Measurements from ENCODE around the gene CCDC60. TPM values are rescaled to one million over a fixed set of nuclear protein-coding genes. Genes with fewer than 3 reads are reported as not detected.

The CCDC60 gene
- total and polyA plus RNA-seq, 2 of the 13 experiments (the other 11 are each of a cell fraction or from before 2014, with no cell fraction given), result not detected

DNA sequence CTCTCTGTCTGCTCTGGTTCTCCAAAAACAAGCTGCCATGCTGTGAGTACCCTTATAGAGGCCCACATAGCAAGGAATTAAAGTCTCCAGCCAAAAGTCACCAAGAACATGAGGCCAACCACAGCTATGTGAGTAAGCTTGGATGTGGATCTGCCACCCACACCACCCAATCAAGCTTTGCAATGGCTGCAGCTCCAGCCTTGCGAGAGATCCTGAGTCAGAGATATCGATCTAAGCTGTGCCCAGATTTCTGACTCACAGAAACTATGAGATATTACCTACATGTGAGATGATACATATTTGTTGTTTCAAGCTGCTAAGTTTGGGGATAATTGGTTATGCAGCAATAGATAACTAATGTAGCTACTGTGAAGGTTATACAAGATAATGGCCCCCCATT, 243.6 kb downstream of the CCDC60 start (continued):
- TF ChIP-seq, protein P1, sequence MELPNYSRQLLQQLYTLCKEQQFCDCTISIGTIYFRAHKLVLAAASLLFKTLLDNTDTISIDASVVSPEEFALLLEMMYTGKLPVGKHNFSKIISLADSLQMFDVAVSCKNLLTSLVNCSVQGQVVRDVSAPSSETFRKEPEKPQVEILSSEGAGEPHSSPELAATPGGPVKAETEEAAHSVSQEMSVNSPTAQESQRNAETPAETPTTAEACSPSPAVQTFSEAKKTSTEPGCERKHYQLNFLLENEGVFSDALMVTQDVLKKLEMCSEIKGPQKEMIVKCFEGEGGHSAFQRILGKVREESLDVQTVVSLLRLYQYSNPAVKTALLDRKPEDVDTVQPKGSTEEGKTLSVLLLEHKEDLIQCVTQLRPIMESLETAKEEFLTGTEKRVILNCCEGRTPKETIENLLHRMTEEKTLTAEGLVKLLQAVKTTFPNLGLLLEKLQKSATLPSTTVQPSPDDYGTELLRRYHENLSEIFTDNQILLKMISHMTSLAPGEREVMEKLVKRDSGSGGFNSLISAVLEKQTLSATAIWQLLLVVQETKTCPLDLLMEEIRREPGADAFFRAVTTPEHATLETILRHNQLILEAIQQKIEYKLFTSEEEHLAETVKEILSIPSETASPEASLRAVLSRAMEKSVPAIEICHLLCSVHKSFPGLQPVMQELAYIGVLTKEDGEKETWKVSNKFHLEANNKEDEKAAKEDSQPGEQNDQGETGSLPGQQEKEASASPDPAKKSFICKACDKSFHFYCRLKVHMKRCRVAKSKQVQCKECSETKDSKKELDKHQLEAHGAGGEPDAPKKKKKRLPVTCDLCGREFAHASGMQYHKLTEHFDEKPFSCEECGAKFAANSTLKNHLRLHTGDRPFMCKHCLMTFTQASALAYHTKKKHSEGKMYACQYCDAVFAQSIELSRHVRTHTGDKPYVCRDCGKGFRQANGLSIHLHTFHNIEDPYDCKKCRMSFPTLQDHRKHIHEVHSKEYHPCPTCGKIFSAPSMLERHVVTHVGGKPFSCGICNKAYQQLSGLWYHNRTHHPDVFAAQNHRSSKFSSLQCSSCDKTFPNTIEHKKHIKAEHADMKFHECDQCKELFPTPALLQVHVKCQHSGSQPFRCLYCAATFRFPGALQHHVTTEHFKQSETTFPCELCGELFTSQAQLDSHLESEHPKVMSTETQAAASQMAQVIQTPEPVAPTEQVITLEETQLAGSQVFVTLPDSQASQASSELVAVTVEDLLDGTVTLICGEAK (IDR thresholded peaks at IDR 0.05), result no peak
- TF ChIP-seq, protein P1 (CRISPR knock-in tag; IDR thresholded peaks at IDR 0.05), result no peak
- no peak for TF ChIP-seq ZNF674 (CRISPR knock-in tag; IDR thresholded peaks at IDR 0.05; ENCODE audit: low read depth)
- TF ChIP-seq, protein P2, sequence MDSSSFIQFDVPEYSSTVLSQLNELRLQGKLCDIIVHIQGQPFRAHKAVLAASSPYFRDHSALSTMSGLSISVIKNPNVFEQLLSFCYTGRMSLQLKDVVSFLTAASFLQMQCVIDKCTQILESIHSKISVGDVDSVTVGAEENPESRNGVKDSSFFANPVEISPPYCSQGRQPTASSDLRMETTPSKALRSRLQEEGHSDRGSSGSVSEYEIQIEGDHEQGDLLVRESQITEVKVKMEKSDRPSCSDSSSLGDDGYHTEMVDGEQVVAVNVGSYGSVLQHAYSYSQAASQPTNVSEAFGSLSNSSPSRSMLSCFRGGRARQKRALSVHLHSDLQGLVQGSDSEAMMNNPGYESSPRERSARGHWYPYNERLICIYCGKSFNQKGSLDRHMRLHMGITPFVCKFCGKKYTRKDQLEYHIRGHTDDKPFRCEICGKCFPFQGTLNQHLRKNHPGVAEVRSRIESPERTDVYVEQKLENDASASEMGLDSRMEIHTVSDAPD (CRISPR knock-in tag; IDR thresholded peaks at IDR 0.05), result no peak
